ENCODE data around the gene AGTRAP.

DNA sequence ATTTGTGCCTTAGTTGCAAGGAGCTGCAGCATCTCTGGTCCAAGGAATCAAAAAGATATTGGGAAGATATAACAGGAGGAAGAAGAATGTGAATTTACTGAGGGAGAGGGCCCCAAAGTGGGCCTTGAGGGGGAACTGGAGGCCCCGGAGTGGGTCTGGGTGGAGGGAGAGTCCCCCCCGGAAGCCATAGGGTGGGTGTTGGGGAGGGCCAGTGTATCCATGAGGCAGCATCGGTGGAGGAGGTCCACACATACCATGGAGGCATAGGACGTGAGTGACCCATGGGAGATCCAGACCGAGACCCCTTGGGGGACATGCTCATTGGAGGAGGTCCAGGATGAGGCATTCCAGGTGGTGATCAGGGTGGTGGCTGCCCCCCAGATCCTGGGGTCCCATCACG is 25.3 kb downstream of the AGTRAP start:
- no peak for TF ChIP-seq EZH2 (IDR thresholded peaks at IDR 0.05; ENCODE audit: borderline replicate concordance, low read depth, low read length, poor library complexity, severe bottlenecking)
- TF ChIP-seq, protein P1, sequence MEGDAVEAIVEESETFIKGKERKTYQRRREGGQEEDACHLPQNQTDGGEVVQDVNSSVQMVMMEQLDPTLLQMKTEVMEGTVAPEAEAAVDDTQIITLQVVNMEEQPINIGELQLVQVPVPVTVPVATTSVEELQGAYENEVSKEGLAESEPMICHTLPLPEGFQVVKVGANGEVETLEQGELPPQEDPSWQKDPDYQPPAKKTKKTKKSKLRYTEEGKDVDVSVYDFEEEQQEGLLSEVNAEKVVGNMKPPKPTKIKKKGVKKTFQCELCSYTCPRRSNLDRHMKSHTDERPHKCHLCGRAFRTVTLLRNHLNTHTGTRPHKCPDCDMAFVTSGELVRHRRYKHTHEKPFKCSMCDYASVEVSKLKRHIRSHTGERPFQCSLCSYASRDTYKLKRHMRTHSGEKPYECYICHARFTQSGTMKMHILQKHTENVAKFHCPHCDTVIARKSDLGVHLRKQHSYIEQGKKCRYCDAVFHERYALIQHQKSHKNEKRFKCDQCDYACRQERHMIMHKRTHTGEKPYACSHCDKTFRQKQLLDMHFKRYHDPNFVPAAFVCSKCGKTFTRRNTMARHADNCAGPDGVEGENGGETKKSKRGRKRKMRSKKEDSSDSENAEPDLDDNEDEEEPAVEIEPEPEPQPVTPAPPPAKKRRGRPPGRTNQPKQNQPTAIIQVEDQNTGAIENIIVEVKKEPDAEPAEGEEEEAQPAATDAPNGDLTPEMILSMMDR (conservative IDR thresholded peaks at IDR 0.05; ENCODE audit: low read depth, low read length) = no peak
